Loucy (cell line): Measurements from ENCODE around the gene TRIM74.

Source experiments
- EZH2phosphoT487 ChIP-seq: fragments of 200-600 bp; IDR thresholded peaks from 2 replicates; pipeline ENCODE4 v1.6.1; 2018; ENCODE audit warnings: antibody characterized with exemption, mild to moderate bottlenecking, moderate library complexity, borderline replicate concordance
- TF ChIP-seq, protein P1 (sequence below): fragments of 200-600 bp; sonication (generic); conservative IDR thresholded peaks from 2 replicates; pipeline ENCODE4 v1.5.1; 2014; ENCODE audit warnings: mild to moderate bottlenecking, antibody characterized with exemption, low read length

DNA sequence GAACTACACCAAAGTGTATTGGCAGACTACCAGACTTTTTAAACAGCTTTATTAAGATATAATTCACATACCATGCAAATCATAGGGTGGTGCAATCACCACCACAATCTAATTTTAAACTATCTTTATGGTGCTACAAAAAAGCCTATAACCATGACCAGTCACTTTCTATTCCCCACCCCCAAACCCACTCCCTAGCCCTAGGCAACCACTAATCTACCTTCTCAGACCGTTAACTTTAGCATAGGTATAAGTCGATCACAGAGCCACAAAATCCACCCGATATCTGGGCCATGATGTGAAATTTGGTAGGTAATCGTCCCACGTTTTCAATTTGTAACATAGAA, 44.9 kb downstream of the TRIM74 start:
- TF ChIP-seq EZH2phosphoT487: no peak
- TF ChIP-seq, protein P1, sequence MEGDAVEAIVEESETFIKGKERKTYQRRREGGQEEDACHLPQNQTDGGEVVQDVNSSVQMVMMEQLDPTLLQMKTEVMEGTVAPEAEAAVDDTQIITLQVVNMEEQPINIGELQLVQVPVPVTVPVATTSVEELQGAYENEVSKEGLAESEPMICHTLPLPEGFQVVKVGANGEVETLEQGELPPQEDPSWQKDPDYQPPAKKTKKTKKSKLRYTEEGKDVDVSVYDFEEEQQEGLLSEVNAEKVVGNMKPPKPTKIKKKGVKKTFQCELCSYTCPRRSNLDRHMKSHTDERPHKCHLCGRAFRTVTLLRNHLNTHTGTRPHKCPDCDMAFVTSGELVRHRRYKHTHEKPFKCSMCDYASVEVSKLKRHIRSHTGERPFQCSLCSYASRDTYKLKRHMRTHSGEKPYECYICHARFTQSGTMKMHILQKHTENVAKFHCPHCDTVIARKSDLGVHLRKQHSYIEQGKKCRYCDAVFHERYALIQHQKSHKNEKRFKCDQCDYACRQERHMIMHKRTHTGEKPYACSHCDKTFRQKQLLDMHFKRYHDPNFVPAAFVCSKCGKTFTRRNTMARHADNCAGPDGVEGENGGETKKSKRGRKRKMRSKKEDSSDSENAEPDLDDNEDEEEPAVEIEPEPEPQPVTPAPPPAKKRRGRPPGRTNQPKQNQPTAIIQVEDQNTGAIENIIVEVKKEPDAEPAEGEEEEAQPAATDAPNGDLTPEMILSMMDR: no peak
